Fibroblast of mammary gland (primary cell): ENCODE measurements around the gene C14orf93.

Experiments
- DNase-seq: peaks from one replicate; pipeline ENCODE4 v3.0.0-alpha.2; 2010; ENCODE audit warnings: low read depth
- H3K4me3 ChIP-seq: 2 replicates; pipeline ENCODE4 v1.5.1; 2011; ENCODE audit warnings: low read depth, mild to moderate bottlenecking, low read length, moderate library complexity; ENCODE audit not compliant: control insufficient read depth
- CTCF ChIP-seq: conservative IDR thresholded peaks from 2 replicates; pipeline ENCODE4 v1.5.1; 2011; ENCODE audit warnings: low read depth, low read length, inconsistent platforms; ENCODE audit not compliant: control insufficient read depth, insufficient read depth

C14orf93 gene

GRCh38 chr14:23051141-23052057, 41.5 kb upstream of the C14orf93 start:
- DNase-seq = no peak
- no peak for TF ChIP-seq CTCF

GRCh38 chr14:23049011-23049410, 39.1 kb upstream of the C14orf93 start:
- TF ChIP-seq CTCF = no peak
- no peak for DNase-seq
- H3K4me3 ChIP-seq = no peak overlapping the region

More at GRCh38 chr14:23051141-23052057, 41.5 kb upstream of the C14orf93 start:
- H3K4me3 ChIP-seq = no peak overlapping the region

- H3K4me3 ChIP-seq = no peak overlapping the region
- DNase-seq = no peak
- TF ChIP-seq CTCF = no peak
Observed at GRCh38 chr14:23047751-23048693, 38.1 kb upstream of the C14orf93 start.

GRCh38 chr14:23047034-23047634, 37.2 kb upstream of the C14orf93 start:
- no peak for TF ChIP-seq CTCF
- no peak for DNase-seq
- H3K4me3 ChIP-seq = no peak overlapping the region

GRCh38 chr14:23045419-23046357, 35.7 kb upstream of the C14orf93 start:
- no peak overlapping the region for H3K4me3 ChIP-seq
- DNase-seq = no peak
- no peak for TF ChIP-seq CTCF
